OCI-LY7 (cell line): ENCODE data around the gene CASK.

Experiments used
- CTCF ChIP-seq: fragments of 200-600 bp; sonication (generic); conservative IDR thresholded peaks from 2 replicates; pipeline ENCODE4 v1.5.1; 2014; ENCODE audit warnings: mild to moderate bottlenecking, antibody characterized with exemption, low read length, moderate library complexity, mixed read lengths
- EZH2phosphoT487 ChIP-seq: fragments of 200-600 bp; sonication (generic); IDR thresholded peaks from 2 replicates; pipeline ENCODE4 v1.6.1; 2018; ENCODE audit warnings: low read depth, borderline replicate concordance, mild to moderate bottlenecking, mixed run types, antibody characterized with exemption, low read length, moderate library complexity, mixed read lengths

GRCh38 chrX:41655101-41655500 is 268.3 kb downstream of the CASK start:
- TF ChIP-seq CTCF: no peak
- no peak for TF ChIP-seq EZH2phosphoT487
